Keratinocyte (primary cell): ENCODE data around the gene RYR2. TPM values are rescaled to one million over a fixed set of nuclear protein-coding genes. Genes with fewer than 3 reads are reported as not detected.

Experiments used
- DNase-seq: peaks from one replicate; pipeline ENCODE4 v3.0.0-alpha.2; 2011; ENCODE audit warnings: low read depth, missing footprints, low spot score
- FAIRE-seq: peaks from 2 replicates; lab custom pipeline; 2011; peaks lifted over from hg19 to GRCh38; lab: Jason Lieb, UNC
- H2AFZ ChIP-seq: 2 replicates; pipeline ENCODE4 v1.6.0; 2012; ENCODE audit warnings: low read length, control low read depth, inconsistent platforms; ENCODE audit not compliant: control insufficient read depth
- H3K27ac ChIP-seq: 2 replicates; pipeline ENCODE4 v1.5.1; 2011; ENCODE audit warnings: low read length; ENCODE audit not compliant: control insufficient read depth, insufficient read depth
- H3K27me3 ChIP-seq: 3 replicates; pipeline ENCODE4 v1.6.0; 2011; ENCODE audit warnings: low read length; ENCODE audit not compliant: control insufficient read depth, insufficient read depth; ENCODE audit errors: extremely low read depth
- H3K36me3 ChIP-seq, 2 experiments: 2 replicates in 1 of 2; 3 replicates in 1 of 2; pipeline ENCODE4 v1.5.1; 2011; ENCODE audit warnings: low read length in 2 of 2, mild to moderate bottlenecking in 1 of 2; ENCODE audit not compliant: control insufficient read depth in 2 of 2, insufficient read depth in 2 of 2; ENCODE audit errors: extremely low read depth in 1 of 2
- H3K4me1 ChIP-seq: 3 replicates; pipeline ENCODE4 v1.5.1; 2011; ENCODE audit warnings: low read length; ENCODE audit not compliant: control insufficient read depth, insufficient read depth; ENCODE audit errors: extremely low read depth
- H3K4me2 ChIP-seq: 3 replicates; pipeline ENCODE4 v1.6.0; 2011; ENCODE audit warnings: low read depth, low read length; ENCODE audit not compliant: control insufficient read depth, insufficient read depth; ENCODE audit errors: extremely low read depth
- H3K4me3 ChIP-seq, 3 experiments: fragments of 200-600 bp in 1 of 3; sonication (generic) in 1 of 3; 2 replicates in 2 of 3; 3 replicates in 1 of 3; pipeline ENCODE4 v1.5.1; 2011 to 2016; ENCODE audit warnings: low read length in 3 of 3, mild to moderate bottlenecking in 3 of 3, control low read depth in 2 of 3, inconsistent platforms in 1 of 3, low read depth in 1 of 3, mixed read lengths in 1 of 3, mixed run types in 1 of 3, moderate library complexity in 1 of 3; ENCODE audit not compliant: control insufficient read depth in 2 of 3, insufficient read depth in 2 of 3; ENCODE audit errors: extremely low read depth in 1 of 3
- H3K79me2 ChIP-seq: 2 replicates; pipeline ENCODE4 v1.6.0; 2012; ENCODE audit warnings: low read length; ENCODE audit not compliant: control insufficient read depth, insufficient read depth
- H3K9ac ChIP-seq: 3 replicates; pipeline ENCODE4 v1.6.0; 2011; ENCODE audit warnings: low read length; ENCODE audit not compliant: control insufficient read depth, insufficient read depth; ENCODE audit errors: extremely low read depth
- H3K9me1 ChIP-seq: 3 replicates; pipeline ENCODE4 v1.6.0; 2011; ENCODE audit warnings: low read length; ENCODE audit not compliant: control insufficient read depth, insufficient read depth; ENCODE audit errors: extremely low read depth
- H3K9me3 ChIP-seq: 2 replicates; pipeline ENCODE4 v1.5.1; 2012; ENCODE audit warnings: low read depth, low read length; ENCODE audit not compliant: control insufficient read depth
- H4K20me1 ChIP-seq: 3 replicates; pipeline ENCODE4 v1.6.0; 2011; ENCODE audit warnings: low read length; ENCODE audit not compliant: control insufficient read depth, insufficient read depth; ENCODE audit errors: extremely low read depth
- EZH2 ChIP-seq: IDR thresholded peaks from one replicate; pipeline ENCODE4 v1.6.1; 2012; ENCODE audit warnings: inconsistent platforms, mild to moderate bottlenecking, low read length, moderate library complexity
- dilution Hi-C: fragments of 300-500 bp; cut with MboI; formaldehyde crosslinking; loops from one replicate; pipeline ENCODE4 v1.7.0; 2020; ENCODE audit warnings: low sequenced_read_pairs; ENCODE audit not compliant: extremely low pct_ligation_motif_present
- polyA plus RNA-seq, 5 experiments: library from polyadenylated mRNA; depleted of rRNA in 3 of 5; stranded (reverse) in 3 of 5; stranded (forward) in 1 of 5; unstranded in 1 of 5; fragments of >200 nt; gene quantifications; 1 replicate in 1 of 5; 2 replicates in 3 of 5; 3 replicates in 1 of 5; pipeline versions ENCODE4 v1.2.1 to v1.2.3, GENCODE V29; 2011 to 2012; ENCODE audit warnings: missing spikeins in 2 of 5, low read depth in 1 of 5, low replicate concordance in 1 of 5
- TF ChIP-seq, protein P1 (sequence below), 3 experiments: IDR thresholded peaks in 1 of 3; conservative IDR thresholded peaks in 1 of 3; optimal IDR thresholded peaks in 1 of 3; 2 replicates in 2 of 3; 3 replicates in 1 of 3; pipeline versions ENCODE3 to v1.5.1; 2011; ENCODE audit warnings: low read length in 3 of 3, mild to moderate bottlenecking in 3 of 3, moderate library complexity in 2 of 3, control low read depth in 1 of 3, inconsistent platforms in 1 of 3; ENCODE audit not compliant: insufficient read depth in 2 of 3; ENCODE audit errors: extremely low read depth in 1 of 3

Gene RYR2
- polyA plus RNA-seq, 1 donor (not counting 4 experiments of a cell fraction or from before 2014, with no cell fraction given), result 0.05 TPM

- no peak overlapping the region for H3K4me2 ChIP-seq
- DNase-seq, result no peak
- H3K9ac ChIP-seq, result no peak overlapping the region
- H3K9me1 ChIP-seq, result no peaks in the 10 kb centered on the region
- H3K79me2 ChIP-seq, result no peaks in the 10 kb centered on the region
- no peaks in the 10 kb centered on the region for H3K27me3 ChIP-seq
- TF ChIP-seq, protein P1, sequence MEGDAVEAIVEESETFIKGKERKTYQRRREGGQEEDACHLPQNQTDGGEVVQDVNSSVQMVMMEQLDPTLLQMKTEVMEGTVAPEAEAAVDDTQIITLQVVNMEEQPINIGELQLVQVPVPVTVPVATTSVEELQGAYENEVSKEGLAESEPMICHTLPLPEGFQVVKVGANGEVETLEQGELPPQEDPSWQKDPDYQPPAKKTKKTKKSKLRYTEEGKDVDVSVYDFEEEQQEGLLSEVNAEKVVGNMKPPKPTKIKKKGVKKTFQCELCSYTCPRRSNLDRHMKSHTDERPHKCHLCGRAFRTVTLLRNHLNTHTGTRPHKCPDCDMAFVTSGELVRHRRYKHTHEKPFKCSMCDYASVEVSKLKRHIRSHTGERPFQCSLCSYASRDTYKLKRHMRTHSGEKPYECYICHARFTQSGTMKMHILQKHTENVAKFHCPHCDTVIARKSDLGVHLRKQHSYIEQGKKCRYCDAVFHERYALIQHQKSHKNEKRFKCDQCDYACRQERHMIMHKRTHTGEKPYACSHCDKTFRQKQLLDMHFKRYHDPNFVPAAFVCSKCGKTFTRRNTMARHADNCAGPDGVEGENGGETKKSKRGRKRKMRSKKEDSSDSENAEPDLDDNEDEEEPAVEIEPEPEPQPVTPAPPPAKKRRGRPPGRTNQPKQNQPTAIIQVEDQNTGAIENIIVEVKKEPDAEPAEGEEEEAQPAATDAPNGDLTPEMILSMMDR (optimal IDR thresholded peaks at IDR 0.05 in 1 of 3, IDR thresholded peaks at IDR 0.05 in 1 of 3, conservative IDR thresholded peaks at IDR 0.05 in 1 of 3; ENCODE audit: extremely low read depth in 1 of 3, insufficient read depth in 2 of 3, low read length in 3 of 3), result no peak
- no peak for TF ChIP-seq EZH2
- no peaks in the 10 kb centered on the region for H3K4me1 ChIP-seq
- H3K36me3 ChIP-seq, result no peaks in the 10 kb centered on the region
- no peak overlapping the region for H3K27ac ChIP-seq
- H4K20me1 ChIP-seq, result no peaks in the 10 kb centered on the region
- no peak overlapping the region for H2AFZ ChIP-seq
- H3K9me3 ChIP-seq, result no peaks in the 10 kb centered on the region
- dilution Hi-C loops, result no loop called here
- H3K4me3 ChIP-seq, result no peak overlapping the region
- FAIRE-seq, result no peak
Observed at GRCh38 chr1:237166593-237167101, 124.7 kb downstream of the RYR2 start.

DNA sequence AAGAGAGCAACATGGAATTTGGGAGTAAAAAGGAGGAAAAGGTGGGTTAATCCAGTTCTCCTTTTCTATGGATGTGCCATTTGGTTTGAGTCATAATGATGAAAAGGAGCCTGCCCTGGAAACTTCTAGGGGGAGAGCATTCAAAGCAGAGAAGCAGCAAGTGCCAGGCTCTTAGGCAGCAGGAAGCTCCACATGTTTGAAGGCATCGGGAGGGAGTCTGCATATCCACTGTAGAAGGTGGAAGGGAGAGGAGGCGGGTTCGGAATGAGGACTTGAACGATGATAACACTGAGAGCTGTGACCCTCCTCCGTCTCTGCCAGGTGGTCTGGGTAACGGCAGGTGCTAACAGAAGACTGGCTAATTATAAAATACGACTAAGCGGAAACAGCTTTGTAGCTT lies 128.2 kb downstream of the RYR2 start:
- H3K4me2 ChIP-seq, result no peak overlapping the region

More for the DNA sequence above, 128.2 kb downstream of the RYR2 start:
- Histone ChIP-seq H3K4me1 (no peaks in the 10 kb centered on the region), H2AFZ (no peak overlapping the region), H3K27ac (no peak overlapping the region), H3K79me2 (no peaks in the 10 kb centered on the region), H4K20me1 (no peaks in the 10 kb centered on the region), H3K9me3 (no peaks in the 10 kb centered on the region), H3K9me1 (no peaks in the 10 kb centered on the region), H3K36me3 (no peaks in the 10 kb centered on the region), H3K9ac (no peak overlapping the region), H3K4me3 (no peak overlapping the region), H3K27me3 (no peaks in the 10 kb centered on the region)
- no peak for TF ChIP-seq EZH2
- TF ChIP-seq, protein P1 (optimal IDR thresholded peaks at IDR 0.05 in 1 of 3, IDR thresholded peaks at IDR 0.05 in 1 of 3, conservative IDR thresholded peaks at IDR 0.05 in 1 of 3; ENCODE audit: extremely low read depth in 1 of 3, insufficient read depth in 2 of 3, low read length in 3 of 3), result no peak
- FAIRE-seq (no peak), DNase-seq (no peak)
- dilution Hi-C loops, result no loop called here
